Loucy (cell line): ENCODE results near the gene FAM53B.

Experiments used
- H2AFZ ChIP-seq: fragments of 200-600 bp; sonication (generic); 2 replicates; pipeline ENCODE4 v1.6.0; 2016; ENCODE audit warnings: antibody characterized with exemption, mild to moderate bottlenecking, low read length, moderate library complexity
- H3F3A ChIP-seq: fragments of 200-600 bp; 2 replicates; pipeline ENCODE4 v1.6.0; 2016; ENCODE audit warnings: antibody characterized with exemption, low read depth, mild to moderate bottlenecking
- H3K27me3 ChIP-seq: fragments of 200-600 bp; sonication (generic); 2 replicates; pipeline ENCODE4 v1.6.1; 2014; ENCODE audit warnings: low read length, mild to moderate bottlenecking; ENCODE audit not compliant: insufficient read depth, poor library complexity, severe bottlenecking
- H3K36me3 ChIP-seq: fragments of 200-600 bp; sonication (generic); 2 replicates; pipeline ENCODE4 v1.6.1; 2016; ENCODE audit warnings: low read length; ENCODE audit not compliant: insufficient read depth
- H3K4me1 ChIP-seq: fragments of 200-600 bp; sonication (generic); 2 replicates; pipeline ENCODE4 v1.5.1; 2014; ENCODE audit warnings: low read length, mild to moderate bottlenecking; ENCODE audit not compliant: insufficient read depth, poor library complexity, severe bottlenecking
- H3K4me2 ChIP-seq: fragments of 200-600 bp; sonication (generic); 2 replicates; pipeline ENCODE4 v1.6.0; 2014; ENCODE audit warnings: antibody characterized with exemption, low read length, low read depth, mild to moderate bottlenecking; ENCODE audit not compliant: poor library complexity, severe bottlenecking
- H3K4me3 ChIP-seq: fragments of 200-600 bp; sonication (generic); 2 replicates; pipeline ENCODE4 v1.5.1; 2014; ENCODE audit warnings: low read length, mild to moderate bottlenecking, mixed read lengths; ENCODE audit not compliant: poor library complexity, severe bottlenecking
- H3K79me2 ChIP-seq: fragments of 200-600 bp; sonication (generic); 2 replicates; pipeline ENCODE4 v1.6.1; 2014; ENCODE audit warnings: low read length; ENCODE audit not compliant: insufficient read depth
- H3K9ac ChIP-seq: fragments of 200-600 bp; sonication (generic); 2 replicates; pipeline ENCODE4 v1.6.0; 2014; ENCODE audit warnings: mild to moderate bottlenecking, low read depth, low read length, moderate library complexity; ENCODE audit not compliant: poor library complexity, severe bottlenecking
- H3K9me2 ChIP-seq: fragments of 200-600 bp; sonication (generic); replicated peaks from 2 replicates; pipeline ENCODE4 v1.6.1; 2016; ENCODE audit warnings: low read depth, low read length, mixed read lengths
- H3K9me3 ChIP-seq: fragments of 200-600 bp; sonication (generic); 2 replicates; pipeline ENCODE4 v1.6.1; 2014; ENCODE audit warnings: mild to moderate bottlenecking, antibody characterized with exemption, low read length, low read depth; ENCODE audit not compliant: insufficient read depth
- H4K20me1 ChIP-seq: fragments of 200-600 bp; sonication (generic); 2 replicates; pipeline ENCODE4 v1.6.0; 2014; ENCODE audit warnings: antibody characterized with exemption, low read length, mild to moderate bottlenecking; ENCODE audit not compliant: insufficient read depth, poor library complexity, severe bottlenecking
- EZH2phosphoT487 ChIP-seq: fragments of 200-600 bp; IDR thresholded peaks from 2 replicates; pipeline ENCODE4 v1.6.1; 2018; ENCODE audit warnings: antibody characterized with exemption, mild to moderate bottlenecking, moderate library complexity, borderline replicate concordance
- TF ChIP-seq, protein P1 (sequence below): fragments of 200-600 bp; sonication (generic); conservative IDR thresholded peaks from 2 replicates; pipeline ENCODE4 v1.5.1; 2014; ENCODE audit warnings: mild to moderate bottlenecking, antibody characterized with exemption, low read length

Gene FAM53B

DNA sequence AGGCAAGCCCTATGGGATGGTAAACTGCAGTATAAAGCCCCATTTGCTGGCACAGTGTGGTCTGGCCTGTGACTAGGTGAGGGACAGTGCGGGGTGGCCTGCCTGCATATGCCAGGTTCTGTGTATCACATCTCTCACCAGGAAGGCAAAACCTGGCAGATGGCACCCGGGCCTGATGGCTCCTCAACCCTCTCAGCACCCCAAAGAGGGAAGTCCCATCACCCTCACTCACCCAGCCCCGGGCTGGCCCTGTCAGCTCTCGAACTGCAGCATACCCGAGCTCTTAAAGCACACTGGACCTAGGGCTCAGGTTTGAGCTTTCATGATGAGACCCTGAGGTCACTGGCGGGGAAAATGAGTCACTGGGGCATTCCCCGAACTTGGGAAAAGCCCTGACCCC, 152.1 kb downstream of the FAM53B start:
- H3K9ac ChIP-seq, result no peak overlapping the region
- no peak overlapping the region for H3K4me3 ChIP-seq
- H3K9me2 ChIP-seq, result no peaks in the 10 kb centered on the region
- no peaks in the 10 kb centered on the region for H3K9me3 ChIP-seq
- no peaks in the 10 kb centered on the region for H3K27me3 ChIP-seq
- H3K36me3 ChIP-seq, result no peaks in the 10 kb centered on the region
- no peak overlapping the region for H3K4me2 ChIP-seq
- H4K20me1 ChIP-seq, result no peaks in the 10 kb centered on the region
- H2AFZ ChIP-seq, result no peak overlapping the region
- no peaks in the 10 kb centered on the region for H3K79me2 ChIP-seq
- H3F3A ChIP-seq, result no peaks in the 10 kb centered on the region
- TF ChIP-seq EZH2phosphoT487, result no peak
- TF ChIP-seq, protein P1, sequence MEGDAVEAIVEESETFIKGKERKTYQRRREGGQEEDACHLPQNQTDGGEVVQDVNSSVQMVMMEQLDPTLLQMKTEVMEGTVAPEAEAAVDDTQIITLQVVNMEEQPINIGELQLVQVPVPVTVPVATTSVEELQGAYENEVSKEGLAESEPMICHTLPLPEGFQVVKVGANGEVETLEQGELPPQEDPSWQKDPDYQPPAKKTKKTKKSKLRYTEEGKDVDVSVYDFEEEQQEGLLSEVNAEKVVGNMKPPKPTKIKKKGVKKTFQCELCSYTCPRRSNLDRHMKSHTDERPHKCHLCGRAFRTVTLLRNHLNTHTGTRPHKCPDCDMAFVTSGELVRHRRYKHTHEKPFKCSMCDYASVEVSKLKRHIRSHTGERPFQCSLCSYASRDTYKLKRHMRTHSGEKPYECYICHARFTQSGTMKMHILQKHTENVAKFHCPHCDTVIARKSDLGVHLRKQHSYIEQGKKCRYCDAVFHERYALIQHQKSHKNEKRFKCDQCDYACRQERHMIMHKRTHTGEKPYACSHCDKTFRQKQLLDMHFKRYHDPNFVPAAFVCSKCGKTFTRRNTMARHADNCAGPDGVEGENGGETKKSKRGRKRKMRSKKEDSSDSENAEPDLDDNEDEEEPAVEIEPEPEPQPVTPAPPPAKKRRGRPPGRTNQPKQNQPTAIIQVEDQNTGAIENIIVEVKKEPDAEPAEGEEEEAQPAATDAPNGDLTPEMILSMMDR, result no peak
- no peaks in the 10 kb centered on the region for H3K4me1 ChIP-seq

DNA sequence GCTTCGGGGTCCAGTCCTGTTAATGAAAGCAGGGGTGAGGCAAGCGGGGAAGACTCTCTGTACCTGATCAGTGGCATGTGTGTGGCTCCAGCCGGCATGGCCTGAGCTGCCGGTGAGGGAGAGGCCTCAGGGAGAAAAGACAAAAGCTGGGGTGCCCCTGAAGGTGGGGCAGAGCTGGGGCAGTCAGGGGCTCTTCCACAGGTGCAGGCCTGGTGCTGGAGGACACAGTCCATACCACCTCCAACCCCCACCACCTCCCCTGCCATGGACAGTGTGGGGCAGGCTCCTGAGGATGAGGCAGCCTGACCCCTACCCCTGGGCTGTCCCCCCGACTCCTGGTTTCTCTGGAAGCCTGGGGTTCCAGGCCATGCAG, 153.1 kb downstream of the FAM53B start:
- Histone ChIP-seq H3F3A (no peaks in the 10 kb centered on the region), H3K4me2 (no peak overlapping the region), H3K4me3 (no peak overlapping the region), H3K27me3 (no peaks in the 10 kb centered on the region), H3K9me2 (no peaks in the 10 kb centered on the region), H3K9me3 (no peaks in the 10 kb centered on the region), H3K79me2 (no peaks in the 10 kb centered on the region), H3K9ac (no peak overlapping the region), H2AFZ (no peak overlapping the region), H4K20me1 (no peaks in the 10 kb centered on the region), H3K4me1 (no peaks in the 10 kb centered on the region), H3K36me3 (no peaks in the 10 kb centered on the region)
- TF ChIP-seq, protein P1, result no peak
- TF ChIP-seq EZH2phosphoT487, result no peak

DNA sequence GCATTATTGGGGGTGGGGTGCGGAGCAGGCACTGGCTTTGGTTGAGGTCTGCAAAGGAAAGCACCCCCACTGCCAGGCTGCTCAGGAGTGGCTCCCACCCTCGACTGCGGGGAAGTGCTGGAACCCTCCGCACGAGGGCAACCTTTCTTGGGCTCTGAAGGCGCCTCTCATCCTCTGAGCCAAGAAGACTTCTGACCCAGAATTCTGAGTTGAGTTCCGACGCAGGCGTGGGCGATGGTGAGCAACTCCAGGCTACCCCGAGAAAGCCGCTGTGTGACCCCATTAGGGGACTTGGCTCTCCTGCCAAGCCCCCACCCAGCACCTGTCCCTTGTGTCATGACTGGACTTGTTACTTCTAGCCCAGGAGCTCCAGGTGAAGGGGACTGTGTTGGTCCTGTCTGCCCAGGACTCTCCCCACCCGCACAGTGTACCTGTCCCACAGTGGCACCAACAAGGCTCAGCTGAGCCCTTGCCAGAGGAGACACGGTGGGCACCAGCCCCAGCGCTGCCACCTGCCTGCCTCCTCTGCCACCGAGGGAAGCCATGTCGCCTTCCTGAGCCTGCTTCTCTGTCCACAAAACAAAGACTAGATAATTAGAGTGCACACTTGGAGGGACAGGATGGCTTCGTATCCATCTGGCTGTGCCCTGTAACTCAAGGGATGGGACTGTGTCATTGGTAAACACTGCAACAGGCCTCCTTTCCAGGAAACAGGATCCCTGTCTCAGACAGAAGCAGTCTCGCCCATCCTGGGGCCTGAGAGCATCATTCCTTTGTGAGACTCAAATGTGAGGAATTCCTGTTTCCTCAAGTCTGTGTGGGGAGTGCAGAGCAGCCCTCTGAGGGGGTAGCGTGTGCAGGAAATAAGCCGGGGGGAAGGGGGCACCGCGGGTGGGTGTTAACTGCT, 153.7 kb downstream of the FAM53B start:
- Histone ChIP-seq H2AFZ (no peak overlapping the region), H3K79me2 (no peaks in the 10 kb centered on the region), H3K9me3 (no peaks in the 10 kb centered on the region), H3K4me1 (no peaks in the 10 kb centered on the region), H3K27me3 (no peaks in the 10 kb centered on the region), H3K4me2 (no peak overlapping the region), H3K4me3 (no peak overlapping the region), H3K36me3 (no peaks in the 10 kb centered on the region), H4K20me1 (no peaks in the 10 kb centered on the region), H3F3A (no peaks in the 10 kb centered on the region), H3K9me2 (no peaks in the 10 kb centered on the region), H3K9ac (no peak overlapping the region)
- TF ChIP-seq, protein P1, result no peak
- TF ChIP-seq EZH2phosphoT487, result no peak
